ENCODE results near the gene USP25.

The USP25 gene

GRCh38 chr21:15874615-15875014 is 144.8 kb downstream of the USP25 start:
- no peak for DNase-seq

GRCh38 chr21:15875286-15875685 is 145.5 kb downstream of the USP25 start:
- DNase-seq = no peak

- no peak for DNase-seq
Observed at GRCh38 chr21:15893902-15894301, 164.1 kb downstream of the USP25 start.

- DNase-seq = no peak
Observed at GRCh38 chr21:15894596-15894995, 164.8 kb downstream of the USP25 start.

GRCh38 chr21:15895142-15896106 is 165.6 kb downstream of the USP25 start:
- DNase-seq = no peak

- DNase-seq = no peak
Observed at GRCh38 chr21:15896501-15896900, 166.7 kb downstream of the USP25 start.

GRCh38 chr21:15904389-15904788 is 174.6 kb downstream of the USP25 start:
- no peak for DNase-seq

- no peak for DNase-seq
Observed at GRCh38 chr21:15908187-15908586, 178.4 kb downstream of the USP25 start.

GRCh38 chr21:15928196-15928595 is 198.4 kb downstream of the USP25 start:
- DNase-seq = no peak

GRCh38 chr21:15928686-15929425 is 199.1 kb downstream of the USP25 start:
- no peak for DNase-seq

GRCh38 chr21:15929536-15929935 is 199.8 kb downstream of the USP25 start:
- no peak for DNase-seq

All from CD4-positive, alpha-beta T cell treated with Interleukin-15 for 1 hour (primary cell).